Liver (tissue), 3 donors: Measurements from ENCODE around the gene NDUFB5.

Source experiments
- ATF3 ChIP-seq: IDR thresholded peaks from 2 replicates; pipeline ENCODE4 v1.6.1; 2016; ENCODE audit warnings: antibody characterized with exemption
- CTCF ChIP-seq: fragments of 150-350 bp; IDR thresholded peaks from 2 replicates; pipeline ENCODE4 v1.5.1; 2017; ENCODE audit warnings: improper control_type of control experiment, low read depth, low read length; ENCODE audit not compliant: missing input control
- GABPA ChIP-seq, 2 donors: IDR thresholded peaks in 1 of 2; conservative IDR thresholded peaks in 1 of 2; 2 replicates each; pipeline ENCODE4 v1.6.1; 2016; ENCODE audit warnings: antibody characterized with exemption in 2 of 2, mild to moderate bottlenecking in 1 of 2, moderate library complexity in 1 of 2
- HNF4G ChIP-seq: IDR thresholded peaks from 2 replicates; pipeline ENCODE4 v1.6.1; 2016; ENCODE audit warnings: antibody characterized with exemption
- MAX ChIP-seq: IDR thresholded peaks from 2 replicates; pipeline ENCODE4 v1.6.1; 2016; ENCODE audit warnings: antibody characterized with exemption
- NR2F2 ChIP-seq: IDR thresholded peaks from 2 replicates; pipeline ENCODE4 v1.6.1; 2016; ENCODE audit warnings: antibody characterized with exemption
- REST ChIP-seq: IDR thresholded peaks from 2 replicates; pipeline ENCODE4 v1.6.1; 2016; ENCODE audit warnings: antibody characterized with exemption, mild to moderate bottlenecking
- SP1 ChIP-seq: IDR thresholded peaks from 2 replicates; pipeline ENCODE4 v1.6.1; 2018; ENCODE audit warnings: antibody characterized with exemption, mild to moderate bottlenecking
- ZBTB33 ChIP-seq: IDR thresholded peaks from 2 replicates; pipeline ENCODE4 v1.6.1; 2016; ENCODE audit warnings: antibody characterized with exemption
- donor health status: healthy.
- donor health status: healthy.

- TF ChIP-seq ATF3 (no peak), CTCF (no peak), REST (no peak), GABPA (IDR thresholded peaks at IDR 0.05 in 1 of 2, conservative IDR thresholded peaks at IDR 0.05 in 1 of 2) (no peak), MAX (no peak), SP1 (no peak), HNF4G (no peak), ZBTB33 (no peak), NR2F2 (no peak)
Measured at GRCh38 chr3:179651687-179652446, 47.3 kb downstream of the NDUFB5 start.
